NB4 (cell line): ENCODE measurements around the gene PTPRG.

ENCODE experiments used
- CTCF ChIP-seq: IDR thresholded peaks from one replicate; pipeline ENCODE4 v1.5.1; 2012; ENCODE audit warnings: low read depth, low read length
- POLR2A ChIP-seq: IDR thresholded peaks from 2 replicates; pipeline ENCODE4 v1.6.1; 2011; ENCODE audit warnings: mild to moderate bottlenecking; ENCODE audit not compliant: insufficient read length; ENCODE audit errors: extremely low read depth
- TF ChIP-seq, protein P1 (sequence below): IDR thresholded peaks from 2 replicates; pipeline ENCODE4 v1.6.1; 2011; ENCODE audit warnings: low read depth, low read length

DNA sequence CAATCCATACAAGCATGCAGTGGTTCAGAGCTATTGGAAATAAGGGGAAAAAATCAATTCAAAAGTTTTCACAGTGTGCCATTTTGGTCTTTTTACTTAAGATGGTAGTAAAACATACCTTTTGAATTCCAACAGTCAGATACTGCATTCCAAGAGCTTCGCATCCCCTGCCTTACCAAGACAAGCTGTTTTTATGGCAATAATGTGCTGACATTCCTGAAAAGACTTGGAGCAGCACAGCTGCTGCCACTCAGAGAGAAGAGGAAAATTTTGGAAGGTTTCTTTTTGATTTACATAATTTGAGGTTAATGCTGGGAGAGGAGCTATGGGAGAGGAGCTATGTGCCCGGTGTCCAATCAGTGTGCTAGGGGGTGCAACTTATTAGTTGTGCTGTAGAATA lies 663.7 kb downstream of the PTPRG start:
- TF ChIP-seq CTCF: no peak
- TF ChIP-seq POLR2A: no peak
- TF ChIP-seq, protein P1, sequence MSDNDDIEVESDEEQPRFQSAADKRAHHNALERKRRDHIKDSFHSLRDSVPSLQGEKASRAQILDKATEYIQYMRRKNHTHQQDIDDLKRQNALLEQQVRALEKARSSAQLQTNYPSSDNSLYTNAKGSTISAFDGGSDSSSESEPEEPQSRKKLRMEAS: no peak
